ENCODE measurements around the gene CFAP70.

CFAP70 gene

GRCh38 chr10:73251683-73252444 is 106.8 kb downstream of the CFAP70 start:
- Histone ChIP-seq H3K4me3 (replicated peaks; ENCODE audit: insufficient read depth, low read length) (peak overlapping the region; percentile 70), H3K27ac (replicated peaks) (peak overlapping the region; percentile 93), H3K27me3 (ENCODE audit: insufficient read depth, poor library complexity, severe bottlenecking) (no peaks in the 10 kb centered on the region)
- peak in 1 of 2 experiments; percentile 58 for DNase-seq (ENCODE audit: low read depth in 1 of 2, low spot score in 1 of 2)
- TF ChIP-seq, protein P1, sequence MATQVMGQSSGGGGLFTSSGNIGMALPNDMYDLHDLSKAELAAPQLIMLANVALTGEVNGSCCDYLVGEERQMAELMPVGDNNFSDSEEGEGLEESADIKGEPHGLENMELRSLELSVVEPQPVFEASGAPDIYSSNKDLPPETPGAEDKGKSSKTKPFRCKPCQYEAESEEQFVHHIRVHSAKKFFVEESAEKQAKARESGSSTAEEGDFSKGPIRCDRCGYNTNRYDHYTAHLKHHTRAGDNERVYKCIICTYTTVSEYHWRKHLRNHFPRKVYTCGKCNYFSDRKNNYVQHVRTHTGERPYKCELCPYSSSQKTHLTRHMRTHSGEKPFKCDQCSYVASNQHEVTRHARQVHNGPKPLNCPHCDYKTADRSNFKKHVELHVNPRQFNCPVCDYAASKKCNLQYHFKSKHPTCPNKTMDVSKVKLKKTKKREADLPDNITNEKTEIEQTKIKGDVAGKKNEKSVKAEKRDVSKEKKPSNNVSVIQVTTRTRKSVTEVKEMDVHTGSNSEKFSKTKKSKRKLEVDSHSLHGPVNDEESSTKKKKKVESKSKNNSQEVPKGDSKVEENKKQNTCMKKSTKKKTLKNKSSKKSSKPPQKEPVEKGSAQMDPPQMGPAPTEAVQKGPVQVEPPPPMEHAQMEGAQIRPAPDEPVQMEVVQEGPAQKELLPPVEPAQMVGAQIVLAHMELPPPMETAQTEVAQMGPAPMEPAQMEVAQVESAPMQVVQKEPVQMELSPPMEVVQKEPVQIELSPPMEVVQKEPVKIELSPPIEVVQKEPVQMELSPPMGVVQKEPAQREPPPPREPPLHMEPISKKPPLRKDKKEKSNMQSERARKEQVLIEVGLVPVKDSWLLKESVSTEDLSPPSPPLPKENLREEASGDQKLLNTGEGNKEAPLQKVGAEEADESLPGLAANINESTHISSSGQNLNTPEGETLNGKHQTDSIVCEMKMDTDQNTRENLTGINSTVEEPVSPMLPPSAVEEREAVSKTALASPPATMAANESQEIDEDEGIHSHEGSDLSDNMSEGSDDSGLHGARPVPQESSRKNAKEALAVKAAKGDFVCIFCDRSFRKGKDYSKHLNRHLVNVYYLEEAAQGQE (IDR thresholded peaks at IDR 0.05; ENCODE audit: insufficient replicate concordance, low read depth) = no peak
- TF ChIP-seq POLR2AphosphoS5 (IDR thresholded peaks at IDR 0.05; ENCODE audit: low read depth) = peak; percentile 40; the same call in 1 of the 2 replicates

- TF ChIP-seq GABPA (IDR thresholded peaks at IDR 0.05; ENCODE audit: low read depth) (no peak), POLR2AphosphoS5 (IDR thresholded peaks at IDR 0.05; ENCODE audit: low read depth) (no peak)
- TF ChIP-seq, protein P1 (IDR thresholded peaks at IDR 0.05; ENCODE audit: insufficient replicate concordance, low read depth) = no peak
- TF ChIP-seq, protein P2, sequence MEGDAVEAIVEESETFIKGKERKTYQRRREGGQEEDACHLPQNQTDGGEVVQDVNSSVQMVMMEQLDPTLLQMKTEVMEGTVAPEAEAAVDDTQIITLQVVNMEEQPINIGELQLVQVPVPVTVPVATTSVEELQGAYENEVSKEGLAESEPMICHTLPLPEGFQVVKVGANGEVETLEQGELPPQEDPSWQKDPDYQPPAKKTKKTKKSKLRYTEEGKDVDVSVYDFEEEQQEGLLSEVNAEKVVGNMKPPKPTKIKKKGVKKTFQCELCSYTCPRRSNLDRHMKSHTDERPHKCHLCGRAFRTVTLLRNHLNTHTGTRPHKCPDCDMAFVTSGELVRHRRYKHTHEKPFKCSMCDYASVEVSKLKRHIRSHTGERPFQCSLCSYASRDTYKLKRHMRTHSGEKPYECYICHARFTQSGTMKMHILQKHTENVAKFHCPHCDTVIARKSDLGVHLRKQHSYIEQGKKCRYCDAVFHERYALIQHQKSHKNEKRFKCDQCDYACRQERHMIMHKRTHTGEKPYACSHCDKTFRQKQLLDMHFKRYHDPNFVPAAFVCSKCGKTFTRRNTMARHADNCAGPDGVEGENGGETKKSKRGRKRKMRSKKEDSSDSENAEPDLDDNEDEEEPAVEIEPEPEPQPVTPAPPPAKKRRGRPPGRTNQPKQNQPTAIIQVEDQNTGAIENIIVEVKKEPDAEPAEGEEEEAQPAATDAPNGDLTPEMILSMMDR (IDR thresholded peaks at IDR 0.05; ENCODE audit: insufficient read depth, low read length) = no peak
- H3K4me3 ChIP-seq (replicated peaks; ENCODE audit: insufficient read depth, low read length) = no peak overlapping the region
- no peaks in the 10 kb centered on the region for H3K27me3 ChIP-seq (ENCODE audit: insufficient read depth, poor library complexity, severe bottlenecking)
- no peak for DNase-seq (ENCODE audit: low read depth in 1 of 2, low spot score in 1 of 2)
- H3K27ac ChIP-seq (replicated peaks) = no peak overlapping the region
Measured at GRCh38 chr10:73248259-73248724, 110.4 kb downstream of the CFAP70 start.

GRCh38 chr10:73247509-73248258 is 111.0 kb downstream of the CFAP70 start:
- no peak for TF ChIP-seq POLR2AphosphoS5 (IDR thresholded peaks at IDR 0.05; ENCODE audit: low read depth)
- TF ChIP-seq, protein P2 (IDR thresholded peaks at IDR 0.05; ENCODE audit: insufficient read depth, low read length) = no peak
- no peak for TF ChIP-seq SPI1 (IDR thresholded peaks at IDR 0.05; ENCODE audit: borderline replicate concordance, low read depth)
- TF ChIP-seq, protein P1 (IDR thresholded peaks at IDR 0.05; ENCODE audit: insufficient replicate concordance, low read depth) = no peak
- no peak for TF ChIP-seq GABPA (IDR thresholded peaks at IDR 0.05; ENCODE audit: low read depth)
- no peaks in the 10 kb centered on the region for H3K27me3 ChIP-seq (ENCODE audit: insufficient read depth, poor library complexity, severe bottlenecking)
- H3K4me3 ChIP-seq (replicated peaks; ENCODE audit: insufficient read depth, low read length) = peak overlapping the region; percentile 34
- DNase-seq (ENCODE audit: low read depth in 1 of 2, low spot score in 1 of 2) = no peak
- peak overlapping the region; percentile 95 for H3K27ac ChIP-seq (replicated peaks)
